ENCODE results near the gene KCNC3.

Gene KCNC3

DNA sequence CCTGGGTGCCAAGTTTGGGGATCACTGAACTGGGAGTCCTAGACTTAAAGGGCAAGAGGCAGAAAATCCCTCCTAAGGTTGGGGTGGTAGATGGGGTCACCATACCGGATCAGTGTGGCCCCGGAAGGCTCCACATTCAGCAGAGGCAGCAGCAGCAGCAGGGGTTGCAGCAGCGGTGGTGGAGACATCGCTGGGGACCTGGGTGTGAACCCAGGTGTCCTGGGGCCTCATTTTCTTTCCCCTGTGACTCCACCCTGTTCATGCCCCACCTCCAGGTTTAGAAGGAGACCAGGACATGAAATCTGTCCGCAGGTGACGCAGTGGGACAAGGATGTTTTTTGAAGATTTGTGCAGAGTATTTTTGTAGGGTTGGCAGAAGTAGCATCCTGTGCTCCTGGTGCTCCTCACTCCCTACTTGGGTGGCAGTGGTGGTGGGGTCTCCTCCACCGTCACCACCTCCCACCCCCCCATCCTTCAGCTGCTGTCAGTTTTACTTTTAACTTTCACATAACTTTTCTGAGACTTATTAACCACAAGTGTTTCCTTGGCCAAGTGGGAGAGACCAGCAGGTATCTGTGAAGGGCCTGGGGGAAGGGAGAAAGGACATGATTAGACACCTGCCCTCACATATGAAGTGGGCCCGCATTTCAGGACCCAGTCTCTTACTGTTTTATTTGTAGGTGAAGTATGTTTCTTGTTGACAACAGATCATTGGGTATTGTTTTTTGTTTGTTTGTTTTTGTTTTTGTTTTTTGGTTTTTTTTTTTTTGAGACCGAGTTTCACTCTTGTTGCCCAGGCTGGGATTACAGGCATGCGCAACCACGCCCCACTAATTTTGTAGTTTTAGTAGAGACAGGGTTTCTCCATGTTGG lies 36.5 kb upstream of the KCNC3 start, which contains the start of gene NAPSA:
Gene NAPSA, minus strand, starts transcription at position 206 of the 873 bp plus-strand sequence. Its CDS starts 18 bp downstream, at position 188.
- Histone ChIP-seq H2AFZ (no peak within 1 kb of the TSS), H3K4me3 (ENCODE audit: low read depth, low read length) (no peak within 1 kb of the TSS), H3K36me3 (ENCODE audit: control insufficient read depth, insufficient read depth, low read length) (no peaks in the 10 kb centered on the region), H3K9me3 (ENCODE audit: control insufficient read depth, low read length) (no peaks in the 10 kb centered on the region), H3K79me2 (no peaks in the 10 kb centered on the region), H3K4me2 (ENCODE audit: low read length) (no peak within 1 kb of the TSS), H3K27ac (no peak within 1 kb of the TSS), H3K4me1 (peaks cover 4% of the 10 kb centered on the region), H3K27me3 (ENCODE audit: control insufficient read depth, insufficient read depth, low read length) (no peaks in the 10 kb centered on the region), H3K9ac (no peak within 1 kb of the TSS)
- TF ChIP-seq, protein P1, sequence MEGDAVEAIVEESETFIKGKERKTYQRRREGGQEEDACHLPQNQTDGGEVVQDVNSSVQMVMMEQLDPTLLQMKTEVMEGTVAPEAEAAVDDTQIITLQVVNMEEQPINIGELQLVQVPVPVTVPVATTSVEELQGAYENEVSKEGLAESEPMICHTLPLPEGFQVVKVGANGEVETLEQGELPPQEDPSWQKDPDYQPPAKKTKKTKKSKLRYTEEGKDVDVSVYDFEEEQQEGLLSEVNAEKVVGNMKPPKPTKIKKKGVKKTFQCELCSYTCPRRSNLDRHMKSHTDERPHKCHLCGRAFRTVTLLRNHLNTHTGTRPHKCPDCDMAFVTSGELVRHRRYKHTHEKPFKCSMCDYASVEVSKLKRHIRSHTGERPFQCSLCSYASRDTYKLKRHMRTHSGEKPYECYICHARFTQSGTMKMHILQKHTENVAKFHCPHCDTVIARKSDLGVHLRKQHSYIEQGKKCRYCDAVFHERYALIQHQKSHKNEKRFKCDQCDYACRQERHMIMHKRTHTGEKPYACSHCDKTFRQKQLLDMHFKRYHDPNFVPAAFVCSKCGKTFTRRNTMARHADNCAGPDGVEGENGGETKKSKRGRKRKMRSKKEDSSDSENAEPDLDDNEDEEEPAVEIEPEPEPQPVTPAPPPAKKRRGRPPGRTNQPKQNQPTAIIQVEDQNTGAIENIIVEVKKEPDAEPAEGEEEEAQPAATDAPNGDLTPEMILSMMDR (IDR thresholded peaks at IDR 0.05), result no peak

GRCh38 chr19:50362656-50363424 lies 33.7 kb upstream of the KCNC3 start:
- H3K27me3 ChIP-seq (ENCODE audit: control insufficient read depth, insufficient read depth, low read length), result no peaks in the 10 kb centered on the region
- H3K4me2 ChIP-seq (ENCODE audit: low read length), result no peak overlapping the region
- H3K4me1 ChIP-seq, result no peaks in the 10 kb centered on the region
- H3K9me3 ChIP-seq (ENCODE audit: control insufficient read depth, low read length), result no peaks in the 10 kb centered on the region
- TF ChIP-seq, protein P1 (IDR thresholded peaks at IDR 0.05), result no peak
- H3K9ac ChIP-seq, result no peak overlapping the region
- no peaks in the 10 kb centered on the region for H3K79me2 ChIP-seq
- no peak overlapping the region for H3K4me3 ChIP-seq (ENCODE audit: low read depth, low read length)
- no peak overlapping the region for H2AFZ ChIP-seq
- H3K27ac ChIP-seq, result no peak overlapping the region
- no peaks in the 10 kb centered on the region for H3K36me3 ChIP-seq (ENCODE audit: control insufficient read depth, insufficient read depth, low read length)

- H3K4me1 ChIP-seq, result no peaks in the 10 kb centered on the region
- no peak overlapping the region for H3K27ac ChIP-seq
- H3K9ac ChIP-seq, result no peak overlapping the region
- TF ChIP-seq, protein P1 (IDR thresholded peaks at IDR 0.05), result no peak
- no peak overlapping the region for H2AFZ ChIP-seq
- H3K9me3 ChIP-seq (ENCODE audit: control insufficient read depth, low read length), result no peaks in the 10 kb centered on the region
- no peak overlapping the region for H3K4me3 ChIP-seq (ENCODE audit: low read depth, low read length)
- no peak overlapping the region for H3K4me2 ChIP-seq (ENCODE audit: low read length)
- no peaks in the 10 kb centered on the region for H3K79me2 ChIP-seq
- H3K36me3 ChIP-seq (ENCODE audit: control insufficient read depth, insufficient read depth, low read length), result no peaks in the 10 kb centered on the region
- no peaks in the 10 kb centered on the region for H3K27me3 ChIP-seq (ENCODE audit: control insufficient read depth, insufficient read depth, low read length)
These were observed 32.8 kb upstream of the KCNC3 start for GRCh38 chr19:50362030-50362412.

DNA sequence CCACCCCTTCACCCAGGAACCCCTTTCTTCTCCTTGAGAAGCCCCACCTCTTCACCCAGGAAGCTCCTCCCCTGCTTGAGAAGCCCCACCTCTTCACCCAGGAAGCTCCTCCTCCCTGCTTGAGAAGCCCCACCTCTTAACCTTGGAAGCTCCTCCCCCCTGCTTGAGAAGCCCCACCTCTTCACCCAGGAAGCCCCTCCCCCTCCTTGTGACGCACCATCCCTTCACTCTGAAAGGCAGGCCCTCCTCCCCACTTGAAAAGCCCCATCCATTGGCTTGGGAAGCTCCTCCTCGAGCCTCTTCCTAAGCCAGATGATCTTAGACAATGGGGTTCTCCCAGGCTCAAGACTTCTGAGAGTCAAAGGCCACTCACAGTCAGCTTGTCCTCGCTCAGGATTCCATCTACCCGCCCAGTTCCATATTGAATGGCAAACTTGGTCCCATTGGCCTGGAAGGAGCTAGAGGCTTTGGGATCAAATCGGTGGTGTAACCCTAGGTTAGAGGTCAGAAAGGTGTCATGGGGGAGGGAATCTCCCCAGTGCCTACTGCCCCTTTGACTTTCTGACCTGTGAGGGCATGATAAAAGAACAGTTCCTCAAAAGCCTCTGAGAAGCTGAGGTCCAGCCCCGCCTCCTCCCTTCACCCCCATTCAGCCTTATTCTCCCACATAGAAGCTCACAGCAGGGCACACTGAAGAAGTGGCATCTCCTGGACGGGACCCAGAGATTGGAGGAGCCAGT lies 32.3 kb upstream of the KCNC3 start:
- no peak overlapping the region for H2AFZ ChIP-seq
- no peak overlapping the region for H3K4me2 ChIP-seq (ENCODE audit: low read length)
- H3K9me3 ChIP-seq (ENCODE audit: control insufficient read depth, low read length), result no peaks in the 10 kb centered on the region
- no peaks in the 10 kb centered on the region for H3K36me3 ChIP-seq (ENCODE audit: control insufficient read depth, insufficient read depth, low read length)
- H3K79me2 ChIP-seq, result no peaks in the 10 kb centered on the region
- H3K27ac ChIP-seq, result no peak overlapping the region
- H3K9ac ChIP-seq, result no peak overlapping the region
- H3K27me3 ChIP-seq (ENCODE audit: control insufficient read depth, insufficient read depth, low read length), result no peaks in the 10 kb centered on the region
- H3K4me1 ChIP-seq, result no peaks in the 10 kb centered on the region
- no peak overlapping the region for H3K4me3 ChIP-seq (ENCODE audit: low read depth, low read length)
- TF ChIP-seq, protein P1 (IDR thresholded peaks at IDR 0.05), result no peak
